GM21381 (cell line): ENCODE data around the gene TNKS1BP1.

Source experiments
- ATAC-seq: cut with Tn5 transposase; IDR thresholded peaks from one replicate; pipeline ENCODE4 v1.9.1; 2021; ENCODE audit warnings: mild to moderate bottlenecking, moderate library complexity; ENCODE audit not compliant: unreplicated experiment

The TNKS1BP1 gene

DNA sequence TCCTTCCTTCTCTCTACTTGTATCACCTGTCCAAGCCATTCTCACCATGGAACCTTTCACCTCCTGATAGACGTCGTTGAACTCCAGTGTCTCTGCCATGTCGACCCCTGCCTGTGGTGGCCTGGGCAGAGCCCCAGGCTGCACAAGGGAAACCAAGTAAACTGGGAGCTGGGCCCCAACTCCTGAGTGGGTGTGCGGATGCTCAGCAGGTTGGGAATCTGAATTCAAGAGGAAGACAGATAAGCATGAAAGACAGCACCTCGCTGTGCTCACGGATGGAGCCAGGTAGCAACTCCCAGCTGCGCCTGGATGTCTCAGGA, 10.2 kb upstream of the TNKS1BP1 start:
- peak; percentile 4 for ATAC-seq

DNA sequence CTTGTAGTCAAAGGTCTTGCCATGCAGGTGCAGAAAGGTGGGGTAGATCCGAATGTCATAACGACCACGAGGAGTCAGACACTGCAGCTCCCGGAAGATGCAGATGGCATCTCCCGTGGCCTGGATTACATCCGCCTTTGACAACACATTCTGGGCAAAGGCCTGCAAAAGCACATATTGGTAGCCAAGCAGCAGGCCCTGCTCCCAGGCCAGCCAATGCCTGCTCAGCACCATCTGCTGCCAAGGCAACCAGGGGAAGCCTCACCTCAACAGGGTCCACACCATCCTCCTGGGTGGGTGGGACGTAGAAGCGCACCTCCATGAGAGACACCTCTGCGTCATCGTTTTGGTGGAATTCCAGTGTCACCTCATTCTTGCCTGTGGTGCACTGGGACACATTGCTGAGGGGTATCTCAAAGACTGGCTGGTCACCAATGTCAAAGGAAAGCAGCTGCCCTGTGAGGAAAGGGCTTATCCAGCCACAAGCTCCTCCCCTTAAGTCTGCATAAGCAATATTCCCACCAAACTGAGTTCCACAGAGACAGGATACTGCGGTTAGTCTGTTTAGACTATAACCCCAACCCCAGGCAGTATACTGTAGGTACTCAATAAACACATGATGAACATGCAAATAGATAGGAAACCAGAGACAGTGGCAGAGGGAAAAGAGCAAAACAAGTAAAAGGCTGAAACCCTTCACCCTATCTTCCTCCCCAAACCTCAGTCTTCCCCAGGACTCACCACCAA, 8.1 kb upstream of the TNKS1BP1 start:
- ATAC-seq = no peak

DNA sequence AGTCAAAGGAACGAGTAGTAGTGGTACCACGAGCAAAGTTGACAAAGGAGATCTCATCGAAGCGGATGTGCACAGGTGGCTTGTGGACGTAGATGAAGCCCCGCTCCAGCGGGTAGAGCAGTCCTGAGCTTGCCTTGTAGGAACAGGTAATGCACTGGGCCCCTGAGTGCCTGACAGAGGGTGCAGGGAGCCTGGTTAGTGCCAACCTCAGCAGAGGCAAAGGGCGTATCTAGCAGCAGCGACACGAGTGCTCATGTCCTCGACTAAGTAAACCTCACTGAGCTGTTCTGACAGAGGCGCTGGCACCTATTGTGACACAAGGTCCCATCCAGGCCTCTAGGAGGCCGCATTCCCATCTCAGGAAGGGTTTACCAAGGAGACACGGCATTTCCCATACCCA, 7.0 kb upstream of the TNKS1BP1 start:
- no peak for ATAC-seq

DNA sequence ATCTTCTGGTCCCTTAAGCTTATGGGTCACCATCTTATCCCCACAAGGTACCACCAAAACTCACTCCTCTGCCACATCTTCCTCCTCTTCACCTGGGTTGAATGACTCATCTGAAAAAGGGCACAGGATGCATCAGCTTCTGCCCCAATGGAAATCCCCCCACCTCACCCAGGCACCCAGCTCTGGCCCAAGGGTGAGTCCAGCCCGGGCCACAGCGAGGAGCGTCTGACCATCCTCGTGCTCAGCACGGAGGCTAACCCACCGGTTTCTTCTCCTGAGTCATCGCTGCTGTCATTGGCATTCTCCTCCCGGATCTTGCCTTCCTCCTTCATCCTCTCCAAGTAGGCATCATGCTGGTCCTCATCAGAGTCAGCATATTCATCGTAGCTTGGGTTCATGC, 5.3 kb upstream of the TNKS1BP1 start:
- ATAC-seq = no peak

DNA sequence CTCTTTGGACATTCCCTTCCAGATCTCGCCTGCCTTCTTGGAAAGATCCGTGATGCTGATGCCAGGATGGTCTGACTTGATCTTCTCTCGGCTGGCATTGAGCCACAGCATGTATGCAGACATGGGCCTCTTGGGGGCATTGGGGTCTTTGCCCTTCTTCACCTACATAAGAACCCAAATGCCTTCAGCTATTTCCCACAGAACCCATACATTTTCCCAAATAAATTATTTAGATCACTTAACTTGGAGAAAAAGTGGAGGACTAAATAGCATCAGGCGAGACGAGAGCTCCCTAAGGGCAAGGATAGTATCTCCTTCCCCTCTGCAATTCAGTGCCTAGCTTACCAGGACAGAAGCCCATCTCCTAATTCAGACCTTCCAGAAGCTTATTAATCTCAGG, 3.0 kb upstream of the TNKS1BP1 start:
- ATAC-seq = no peak

DNA sequence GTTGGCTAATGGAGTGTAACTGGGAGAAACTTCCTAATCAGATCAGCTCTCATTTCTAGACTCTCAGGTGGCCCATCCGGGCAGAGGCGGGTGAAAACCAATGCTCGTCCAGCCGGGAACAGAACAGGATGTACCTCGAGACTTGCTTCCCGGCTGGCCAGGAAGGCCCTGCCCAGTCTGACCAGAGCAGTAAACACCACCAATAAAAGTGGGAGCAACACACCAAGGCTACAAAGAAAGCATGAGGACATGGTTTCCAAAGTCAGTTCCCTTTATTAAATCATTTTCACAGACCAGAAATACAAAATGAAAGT, 940 bp upstream of the TNKS1BP1 start:
- no peak for ATAC-seq

DNA sequence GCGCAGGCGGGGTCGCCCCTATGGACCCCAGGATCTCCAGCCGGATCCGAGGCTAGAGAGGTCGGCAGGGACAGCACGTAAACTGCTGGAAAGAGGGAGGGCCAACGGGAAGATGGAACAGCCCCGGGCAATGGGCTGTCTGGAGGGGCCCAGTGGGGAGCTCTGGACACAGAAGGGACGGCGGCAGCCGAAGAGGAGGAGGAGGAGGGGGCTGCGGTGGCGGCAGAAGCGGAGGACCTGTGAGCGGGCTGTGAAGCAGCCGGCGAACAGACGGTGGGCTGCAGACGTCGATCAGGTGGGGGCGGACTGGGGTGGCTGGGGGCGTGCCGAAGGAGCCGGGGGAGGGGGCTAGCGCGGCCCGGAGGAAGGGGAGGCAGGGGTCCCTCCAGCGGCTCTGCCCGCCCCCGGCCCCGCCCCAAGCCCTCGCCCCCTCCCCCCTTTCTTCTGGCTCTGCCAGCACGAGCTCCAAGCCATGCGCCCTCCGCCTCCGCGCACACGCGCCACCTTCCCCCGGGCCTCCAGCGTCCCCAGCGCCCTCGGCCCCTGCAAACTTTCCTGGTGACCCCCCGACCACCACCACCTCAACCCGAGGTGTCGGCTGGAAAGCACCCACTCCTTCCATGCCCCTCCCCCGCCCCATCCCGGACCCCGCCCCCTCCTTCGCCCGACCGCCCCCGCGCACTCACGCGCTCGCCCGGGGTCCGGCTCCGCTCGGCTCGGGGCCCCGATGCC, 432 bp downstream of the TNKS1BP1 start:
- ATAC-seq = no peak

DNA sequence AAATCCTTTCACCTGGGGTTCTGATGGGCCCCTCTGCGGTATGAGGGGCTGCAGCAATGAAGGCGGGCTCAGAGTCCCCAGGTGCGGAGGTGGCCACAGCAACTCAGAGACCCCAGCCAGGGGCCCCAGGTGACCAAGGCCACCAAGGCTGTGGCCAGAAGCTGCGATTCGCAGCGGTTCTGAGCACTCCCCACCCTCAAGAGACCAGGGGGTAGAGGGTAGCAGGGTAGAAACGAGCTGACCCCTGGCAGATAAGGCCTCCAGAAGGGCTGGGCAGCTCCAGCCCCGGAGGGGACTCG, 948 bp downstream of the TNKS1BP1 start:
- no peak for ATAC-seq

DNA sequence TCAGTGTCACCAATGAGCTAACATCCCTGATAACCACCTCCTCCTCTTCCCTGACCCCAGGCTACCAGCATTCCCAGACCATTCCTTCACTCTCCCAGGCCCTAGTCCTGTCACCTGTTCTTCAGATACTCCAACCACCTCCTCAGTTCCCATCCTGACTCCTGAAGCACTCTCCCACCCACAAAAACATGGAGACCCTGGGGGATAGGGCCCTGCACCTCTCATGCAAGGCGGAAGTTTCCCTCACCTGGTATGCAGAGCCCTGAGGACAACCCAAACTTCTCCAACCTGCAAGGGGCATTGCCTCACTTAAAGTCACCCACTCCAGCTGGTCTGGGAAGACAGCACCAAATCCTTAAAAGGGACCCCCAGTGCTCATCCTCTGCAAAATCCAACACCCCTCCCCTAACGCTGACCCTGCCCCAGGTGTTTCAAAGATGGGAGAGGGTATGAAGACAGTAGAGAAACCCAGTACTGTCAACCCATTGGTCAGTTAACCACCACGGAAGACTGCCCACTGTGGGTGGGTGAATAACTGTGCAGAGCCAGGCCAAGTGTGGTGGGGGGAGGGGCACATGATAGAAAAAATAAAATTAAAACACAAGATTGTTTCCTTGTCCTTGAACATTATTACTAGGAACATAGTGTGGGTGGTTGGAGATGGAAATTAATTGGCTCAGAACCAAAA, 1.4 kb downstream of the TNKS1BP1 start:
- no peak for ATAC-seq

DNA sequence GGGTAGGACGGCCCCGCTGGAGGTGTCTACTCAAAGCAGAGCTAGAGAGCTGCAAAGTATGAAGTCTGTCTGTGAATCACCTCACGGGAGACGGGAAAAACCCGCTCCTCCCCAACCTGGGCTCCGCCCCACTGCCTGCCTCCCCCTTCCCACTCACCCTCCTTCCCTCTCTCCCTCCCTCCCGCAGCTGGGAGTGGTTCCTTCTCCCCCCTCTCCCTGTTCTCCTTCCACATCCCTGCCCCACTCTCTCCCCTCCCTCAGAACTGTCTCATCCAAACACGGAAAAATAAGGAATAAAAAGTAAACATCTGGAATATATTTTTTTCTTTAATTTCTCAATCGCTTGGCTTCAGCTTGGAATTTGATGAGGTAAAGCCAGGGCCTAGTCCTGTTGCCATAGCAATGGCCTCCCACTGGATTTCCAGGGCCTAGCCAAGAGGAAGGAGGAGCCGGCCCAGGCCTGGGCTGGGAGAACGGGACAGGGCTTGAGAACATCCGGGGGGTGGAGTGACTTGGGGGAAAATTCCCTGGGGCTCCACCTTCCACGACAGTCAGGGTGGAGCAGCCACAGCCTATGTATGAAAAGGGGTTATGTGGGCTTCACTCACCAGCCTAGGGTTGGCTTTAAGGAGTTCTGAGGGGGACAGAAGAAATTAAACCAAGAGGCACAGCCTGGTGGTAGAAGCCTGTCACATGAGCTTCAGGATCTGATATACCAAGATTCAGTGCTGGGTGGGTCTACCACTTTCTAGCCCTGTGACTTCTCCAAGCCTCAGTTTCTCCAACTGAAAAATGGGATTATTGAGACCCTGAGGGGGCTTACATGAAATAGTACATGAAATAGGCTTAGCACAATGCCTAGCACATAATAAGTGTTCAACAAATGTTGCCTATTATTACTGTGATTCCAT, 2.2 kb downstream of the TNKS1BP1 start:
- no peak for ATAC-seq

DNA sequence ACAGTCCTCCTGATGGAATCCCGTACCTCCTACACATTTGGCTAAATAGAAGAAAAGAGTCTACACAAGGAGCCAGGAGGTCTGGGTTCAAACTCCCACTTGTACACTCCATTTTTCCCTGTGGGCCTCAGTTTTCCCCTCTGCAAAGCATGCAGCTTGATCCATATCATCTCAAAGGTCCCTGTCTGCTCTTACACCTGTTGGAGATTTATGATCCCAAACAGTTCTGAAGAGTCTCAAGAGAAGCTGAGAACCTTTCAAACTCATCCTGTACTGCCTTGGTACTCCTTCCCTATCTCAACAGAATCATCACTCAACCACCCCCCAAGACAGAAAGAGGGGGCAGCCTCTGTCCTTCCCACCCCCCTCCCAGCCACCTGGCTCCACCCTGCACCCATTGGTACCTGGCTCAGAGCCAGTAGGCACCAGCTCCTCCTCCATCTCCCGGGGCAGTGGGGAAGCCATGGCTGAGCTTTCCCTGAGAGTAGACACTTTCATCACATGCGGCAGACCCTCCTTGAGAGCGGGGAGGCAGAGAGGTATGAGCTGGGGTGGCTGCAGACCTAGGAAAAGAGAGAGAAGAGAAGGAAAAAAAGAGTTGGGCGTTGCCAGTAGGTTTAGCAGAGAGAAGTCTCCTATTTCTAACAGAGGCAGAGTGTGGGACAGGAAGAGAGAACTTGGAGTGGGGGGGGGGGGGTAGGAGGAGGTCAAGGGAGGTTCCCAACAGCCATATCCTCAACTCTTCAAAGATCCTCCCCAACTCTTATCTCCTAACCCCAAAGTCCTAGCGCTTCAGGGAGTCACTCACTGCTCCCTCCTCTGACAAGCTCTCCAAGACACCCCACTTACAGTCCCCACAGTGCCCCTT, 3.1 kb downstream of the TNKS1BP1 start:
- no peak for ATAC-seq

DNA sequence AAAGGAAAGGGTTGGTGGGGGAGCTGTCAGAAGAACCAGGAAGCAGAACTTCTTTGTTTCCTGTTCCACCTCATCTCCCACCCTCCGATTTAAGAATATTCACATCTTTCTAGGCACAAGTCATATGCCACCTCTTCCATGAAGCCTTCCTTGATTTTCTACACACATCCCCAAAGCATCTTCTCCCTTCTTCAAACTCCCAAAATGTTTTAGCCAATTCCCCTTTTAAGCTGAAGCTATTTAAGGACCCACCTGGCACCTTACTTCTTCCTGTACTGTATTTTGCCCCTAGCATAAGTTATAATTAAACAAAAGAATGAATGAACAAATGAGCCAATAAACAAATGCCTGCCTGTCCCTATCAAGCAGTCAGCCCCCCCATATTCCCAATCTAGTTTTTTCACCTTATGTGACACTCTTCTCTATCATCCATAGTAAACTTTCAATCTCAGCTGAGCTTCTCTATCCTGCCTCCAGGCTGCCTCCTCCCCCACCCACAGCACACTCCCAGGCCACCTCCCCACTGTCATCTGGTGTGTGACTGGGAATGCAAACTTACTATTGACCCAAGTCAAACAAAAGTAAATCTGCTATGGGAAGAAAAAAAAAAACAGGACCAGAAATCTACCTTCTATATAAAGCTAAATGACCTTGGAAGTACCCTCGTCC, 3.9 kb downstream of the TNKS1BP1 start:
- no peak for ATAC-seq

DNA sequence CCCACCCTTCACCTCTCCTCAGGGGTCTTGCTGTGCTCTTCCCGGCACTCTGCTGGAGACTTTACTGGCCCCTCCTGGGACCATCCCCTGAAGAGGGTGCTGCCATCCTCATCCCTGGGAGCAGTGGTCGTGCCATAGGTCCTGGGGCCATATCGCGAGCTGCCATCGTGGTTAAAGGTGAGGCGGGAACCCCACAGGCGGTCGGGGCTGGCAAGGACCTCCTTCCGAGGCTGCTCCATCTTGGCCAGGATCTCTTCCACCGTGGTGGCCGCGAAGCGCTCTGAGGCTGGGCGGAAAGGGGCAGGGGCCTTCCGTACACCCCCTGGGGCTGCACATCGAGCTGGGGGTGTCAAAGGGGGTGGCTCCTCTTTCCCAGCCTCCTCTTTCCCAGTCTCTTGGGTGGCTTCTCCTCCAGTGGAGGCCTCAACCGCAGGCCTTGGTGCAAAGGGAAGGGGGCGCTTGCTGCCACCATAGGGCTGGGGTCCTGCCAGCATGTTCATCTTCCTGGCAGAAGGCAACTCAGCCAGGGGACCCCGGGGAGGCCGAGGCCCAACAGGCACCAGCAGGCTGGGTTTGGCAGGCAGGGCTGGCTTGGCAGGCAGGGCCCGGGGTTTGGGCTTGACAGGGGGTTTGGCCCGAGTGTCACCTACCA, 4.6 kb downstream of the TNKS1BP1 start:
- ATAC-seq = no peak

DNA sequence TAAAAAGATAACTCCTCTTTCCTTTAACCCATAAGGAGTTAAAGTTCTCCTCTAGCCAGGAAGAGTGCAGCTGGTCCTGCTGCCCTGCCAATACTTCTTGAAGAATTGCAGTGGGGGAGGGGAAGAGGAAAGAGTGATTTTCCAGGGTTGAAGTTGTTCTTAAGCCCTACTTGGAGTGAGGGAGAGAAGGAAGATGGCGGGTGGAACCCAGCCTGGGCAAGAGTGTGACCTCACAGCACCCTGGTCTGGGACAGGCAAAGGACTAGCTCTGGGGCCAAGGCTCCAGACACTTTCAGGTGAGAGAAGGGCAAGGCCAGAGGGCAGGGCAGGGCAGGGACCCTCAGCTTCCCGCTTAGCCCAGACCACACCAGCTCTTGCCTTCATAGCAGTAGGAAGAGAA, 6.6 kb downstream of the TNKS1BP1 start:
- ATAC-seq = no peak

DNA sequence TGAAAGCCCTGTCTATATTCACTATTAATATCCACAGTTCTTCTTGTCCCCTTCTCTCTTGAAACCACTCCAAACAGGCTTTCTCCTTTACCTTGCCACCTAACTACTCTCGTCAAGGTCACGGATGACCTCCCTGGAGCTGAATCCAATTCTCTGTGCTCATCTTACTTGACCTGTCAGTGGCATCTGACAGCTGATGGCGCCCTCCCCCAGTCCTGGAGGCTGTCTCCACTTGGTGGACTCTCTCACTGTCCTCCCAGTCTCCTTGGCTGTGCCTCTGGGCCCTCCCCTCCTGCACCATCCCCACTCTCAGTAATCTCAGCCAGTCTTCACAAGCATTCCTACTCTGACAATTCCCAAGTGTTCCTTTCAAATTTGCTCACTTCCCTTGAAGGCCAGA, 8.7 kb downstream of the TNKS1BP1 start:
- ATAC-seq = no peak

DNA sequence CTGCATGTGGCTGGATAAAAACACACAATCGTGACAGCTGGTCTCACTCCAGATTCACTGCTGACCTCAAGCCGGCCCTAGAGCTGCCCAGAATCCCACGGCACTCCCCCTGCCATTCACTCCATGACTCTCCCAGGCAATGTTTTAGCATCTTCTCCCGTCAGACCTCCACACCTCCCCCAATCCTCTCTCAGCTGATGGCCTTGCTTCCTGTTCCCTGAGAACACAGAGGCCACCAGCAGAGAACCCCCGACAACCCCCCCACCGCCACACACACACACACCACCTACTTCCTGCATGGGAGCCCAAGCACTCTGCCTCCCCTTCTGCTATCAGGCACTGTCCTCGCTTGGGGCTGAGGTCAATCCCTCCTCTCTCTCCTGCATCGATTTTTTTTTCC, 9.3 kb downstream of the TNKS1BP1 start:
- no peak for ATAC-seq

DNA sequence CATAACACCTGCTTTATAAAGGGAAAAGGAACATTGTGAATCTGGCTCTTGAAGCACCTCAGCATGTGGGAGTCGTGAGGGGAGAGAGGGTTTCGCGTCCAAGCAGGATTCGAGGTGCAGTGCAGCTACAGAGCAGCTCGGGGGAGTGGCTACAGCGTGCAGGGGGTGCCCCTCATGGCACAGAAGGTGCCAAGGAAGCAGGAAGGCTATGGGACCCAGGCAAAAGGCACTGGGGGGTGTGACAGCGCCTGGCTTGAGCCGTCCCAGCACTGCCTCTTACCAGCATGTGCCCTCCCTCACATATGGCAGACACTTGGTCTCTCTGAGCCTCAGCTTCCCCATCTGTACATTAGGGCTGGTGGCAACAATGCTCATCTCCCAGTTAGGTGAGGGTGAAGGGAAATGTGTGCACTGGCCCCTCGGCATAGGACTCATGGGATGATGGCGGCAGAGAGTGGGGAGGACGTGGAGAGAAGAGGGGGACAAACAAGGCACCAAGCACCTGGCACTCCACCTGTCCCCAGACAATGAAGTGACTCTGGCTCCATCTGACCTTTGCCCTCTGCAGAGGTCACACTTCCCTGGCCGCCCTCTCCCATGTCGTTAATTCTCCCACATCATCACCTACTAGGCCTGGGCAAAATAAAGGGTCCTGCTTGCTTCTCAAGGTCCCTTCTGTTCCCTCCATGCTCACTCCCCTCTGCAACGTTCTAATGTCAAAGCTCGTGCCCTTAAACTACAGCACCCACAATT, 10.4 kb downstream of the TNKS1BP1 start:
- ATAC-seq = no peak

DNA sequence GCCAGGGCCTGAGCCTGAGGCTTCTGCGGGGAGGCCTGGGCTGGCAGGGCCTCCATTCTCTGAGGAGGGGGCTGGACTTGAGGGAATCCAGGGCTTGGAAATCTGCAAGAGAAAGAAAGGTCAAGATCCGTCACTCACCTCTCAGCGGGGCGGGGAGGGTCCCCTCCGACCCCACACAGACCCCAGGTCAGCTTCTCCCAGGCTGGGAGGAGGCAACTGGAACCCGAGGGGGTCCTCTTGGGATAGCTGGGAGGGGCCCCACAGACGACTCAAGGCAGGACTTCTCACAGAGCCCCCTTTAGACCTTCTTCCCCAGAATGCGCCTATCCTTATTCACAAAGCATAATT, 11.0 kb downstream of the TNKS1BP1 start:
- no peak for ATAC-seq
